ENCODE results near the gene ACTR1B. TPM values are rescaled to one million over a fixed set of nuclear protein-coding genes. Genes with fewer than 3 reads are reported as not detected.

ACTR1B gene
- total RNA-seq, 1 experiment from 2014 or later = 33.8 TPM

- Histone ChIP-seq H2BK12ac (ENCODE audit: insufficient read length, low read depth, low read length) (no peak within 1 kb of the TSS), H2BK15ac (ENCODE audit: low read depth, low read length) (no peak within 1 kb of the TSS; the same call in 1 of the 2 replicates), H3K56ac (ENCODE audit: insufficient read length, low read depth, low read length) (peak within 1 kb of the TSS; percentile 43), H3K4me1 (ENCODE audit: insufficient read depth, low read length) (no peaks in the 10 kb centered on the region), H3K4ac (ENCODE audit: low read depth, low read length) (no peak within 1 kb of the TSS), H3K79me1 (ENCODE audit: insufficient read depth, low read depth, low read length, poor library complexity, severe bottlenecking) (no peaks in the 10 kb centered on the region), H3K23ac (ENCODE audit: insufficient read length, low read depth, low read length) (no peak within 1 kb of the TSS), H2AFZ (ENCODE audit: low read length) (no peak within 1 kb of the TSS), H2BK120ac (ENCODE audit: low read depth, low read length, poor library complexity, severe bottlenecking) (no peak within 1 kb of the TSS), H3K23me2 (ENCODE audit: insufficient read length, low read depth, low read length, poor library complexity, severe bottlenecking) (no peaks in the 10 kb centered on the region), H3K27me3 (ENCODE audit: insufficient read depth, low read length) (no peaks in the 10 kb centered on the region), H2AK5ac (ENCODE audit: insufficient read length, low read length) (no peak within 1 kb of the TSS), H3K4me2 (ENCODE audit: insufficient read depth, insufficient read length, low read length) (no peak within 1 kb of the TSS), H3K9me3 (ENCODE audit: control insufficient read depth, low read depth, low read length) (no peaks in the 10 kb centered on the region), H4K91ac (ENCODE audit: insufficient read length, low read depth, low read length) (no peak within 1 kb of the TSS), H3K9ac (ENCODE audit: extremely low read depth, insufficient read length, low read length) (no peak within 1 kb of the TSS), H4K20me1 (ENCODE audit: control insufficient read depth, insufficient read depth, insufficient read length) (no peaks in the 10 kb centered on the region), H4K8ac (replicated peaks; ENCODE audit: insufficient read length, low read depth, low read length) (peak within 1 kb of the TSS; percentile 60), H3T11ph (ENCODE audit: low read length) (no peak within 1 kb of the TSS), H3K79me2 (ENCODE audit: insufficient read depth, low read length) (no peaks in the 10 kb centered on the region), H4K5ac (ENCODE audit: insufficient read length, low read depth, low read length) (no peak within 1 kb of the TSS), H3K14ac (ENCODE audit: insufficient read depth, low read length) (no peak within 1 kb of the TSS), H3K27ac (ENCODE audit: insufficient read length, low read depth, low read length) (no peak within 1 kb of the TSS), H3K18ac (ENCODE audit: insufficient read length, low read depth, low read length) (no peak within 1 kb of the TSS), H2BK20ac (ENCODE audit: low read depth, low read length, poor library complexity, severe bottlenecking) (no peak within 1 kb of the TSS), H2BK5ac (ENCODE audit: insufficient read length, low read length) (no peak within 1 kb of the TSS)
- peaks cover 0 to 4% of the 10 kb centered on the region in 2 experiments; a peak in 1 of 4 replicates for H3K4me1 Mint-ChIP-seq
- no peak within 1 kb of the TSS for H3K4me3 Mint-ChIP-seq
- no peak for DNase-seq
- no peaks in the 10 kb centered on the region for H3K27me3 Mint-ChIP-seq (ENCODE audit: low read depth)
- H3K9me3 Mint-ChIP-seq = no peaks in the 10 kb centered on the region; a peak in 1 of 5 replicates
- no peaks in the 10 kb centered on the region; a peak in 1 of 7 replicates for H3K36me3 Mint-ChIP-seq (ENCODE audit: insufficient read depth in 1 of 3, low read depth in 3 of 3)
- no CpG with 5 or more reads among the region's 6 CpGs for WGBS (ENCODE audit: extremely low coverage, insufficient read length, low lambda C conversion rate)
- no peak within 1 kb of the TSS for H3K27ac Mint-ChIP-seq
- no peak for TF ChIP-seq CTCF (conservative IDR thresholded peaks at IDR 0.05)
These were observed 5.6 kb upstream of the ACTR1B start, which contains the start of gene C2orf92 for GRCh38 chr2:97669448-97669847. Gene C2orf92, plus strand, starts transcription at chr2:97669713. Its CDS starts 76 bp downstream, at chr2:97669789.
